H9 (cell line): Measurements from ENCODE around the gene VDR. TPM values are rescaled to one million over a fixed set of nuclear protein-coding genes. Genes with fewer than 3 reads are reported as not detected.

Experiments
- DNase-seq: peaks from one replicate; pipeline ENCODE4 v3.0.0-alpha.2; 2017
- H2AFZ ChIP-seq: one replicate; pipeline ENCODE4 v1.6.1; 2013; ENCODE audit warnings: mild to moderate bottlenecking, low read length, control low read depth, moderate library complexity
- H2AK5ac ChIP-seq: 2 replicates; pipeline ENCODE4 v1.6.1; 2013; ENCODE audit warnings: low read length, control low read depth, mixed read lengths; ENCODE audit not compliant: insufficient read length
- H2BK120ac ChIP-seq: one replicate; pipeline ENCODE4 v1.6.1; 2013; ENCODE audit warnings: low read depth, mild to moderate bottlenecking, low read length, control low read depth, inconsistent platforms; ENCODE audit not compliant: poor library complexity, severe bottlenecking
- H2BK12ac ChIP-seq: 2 replicates; pipeline ENCODE4 v1.6.1; 2013; ENCODE audit warnings: low read length, control low read depth, mixed read lengths, low read depth; ENCODE audit not compliant: insufficient read length
- H2BK15ac ChIP-seq: 2 replicates; pipeline ENCODE4 v1.6.1; 2013; ENCODE audit warnings: low read depth, low read length, control low read depth
- H2BK20ac ChIP-seq: one replicate; pipeline ENCODE4 v1.6.1; 2013; ENCODE audit warnings: low read depth, mild to moderate bottlenecking, low read length, control low read depth, inconsistent platforms; ENCODE audit not compliant: poor library complexity, severe bottlenecking
- H2BK5ac ChIP-seq: 2 replicates; pipeline ENCODE4 v1.6.1; 2013; ENCODE audit warnings: low read length, control low read depth, mixed read lengths; ENCODE audit not compliant: insufficient read length
- H3K14ac ChIP-seq: 2 replicates; pipeline ENCODE4 v1.6.1; 2013; ENCODE audit warnings: low read length, control low read depth; ENCODE audit not compliant: insufficient read depth
- H3K18ac ChIP-seq: 2 replicates; pipeline ENCODE4 v1.6.1; 2013; ENCODE audit warnings: low read depth, mild to moderate bottlenecking, mixed read lengths, low read length, control low read depth; ENCODE audit not compliant: insufficient read length
- H3K23ac ChIP-seq: 2 replicates; pipeline ENCODE4 v1.6.1; 2013; ENCODE audit warnings: low read length, control low read depth, mixed read lengths, low read depth; ENCODE audit not compliant: insufficient read length
- H3K23me2 ChIP-seq: 2 replicates; pipeline ENCODE4 v1.6.1; 2013; ENCODE audit warnings: low read depth, mild to moderate bottlenecking, mixed read lengths, low read length, control low read depth; ENCODE audit not compliant: insufficient read length, poor library complexity, severe bottlenecking
- H3K27ac ChIP-seq: 2 replicates; pipeline ENCODE4 v1.5.1; 2013; ENCODE audit warnings: low read length, control low read depth, mixed read lengths, low read depth; ENCODE audit not compliant: insufficient read length
- H3K27me3 ChIP-seq: 2 replicates; pipeline ENCODE4 v1.6.1; 2013; ENCODE audit warnings: low read length, control low read depth, inconsistent platforms; ENCODE audit not compliant: insufficient read depth
- H3K4ac ChIP-seq: 2 replicates; pipeline ENCODE4 v1.6.1; 2013; ENCODE audit warnings: low read depth, mild to moderate bottlenecking, control low read depth, inconsistent platforms, low read length, moderate library complexity
- H3K4me1 ChIP-seq: 2 replicates; pipeline ENCODE4 v1.6.1; 2013; ENCODE audit warnings: low read length, control low read depth, inconsistent platforms; ENCODE audit not compliant: insufficient read depth
- H3K4me2 ChIP-seq: 2 replicates; pipeline ENCODE4 v1.6.1; 2013; ENCODE audit warnings: low read length, control low read depth, mixed read lengths; ENCODE audit not compliant: insufficient read length, insufficient read depth
- H3K56ac ChIP-seq: 2 replicates; pipeline ENCODE4 v1.6.1; 2013; ENCODE audit warnings: low read depth, mild to moderate bottlenecking, mixed read lengths, low read length, control low read depth; ENCODE audit not compliant: insufficient read length
- H3K79me1 ChIP-seq: 2 replicates; pipeline ENCODE4 v1.6.1; 2013; ENCODE audit warnings: low read depth, mild to moderate bottlenecking, moderate library complexity, low read length, control low read depth, inconsistent platforms; ENCODE audit not compliant: insufficient read depth, poor library complexity, severe bottlenecking
- H3K79me2 ChIP-seq: 2 replicates; pipeline ENCODE4 v1.6.1; 2013; ENCODE audit warnings: low read length, control low read depth, inconsistent platforms; ENCODE audit not compliant: insufficient read depth
- H3K9ac ChIP-seq: 2 replicates; pipeline ENCODE4 v1.6.1; 2013; ENCODE audit warnings: low read length, control low read depth, mixed read lengths; ENCODE audit not compliant: insufficient read length; ENCODE audit errors: extremely low read depth
- H3K9me3 ChIP-seq: one replicate; pipeline ENCODE4 v1.6.1; 2013; ENCODE audit warnings: low read depth, low read length, inconsistent platforms; ENCODE audit not compliant: control insufficient read depth
- H3T11ph ChIP-seq: one replicate; pipeline ENCODE4 v1.6.1; 2013; ENCODE audit warnings: mild to moderate bottlenecking, low read length, control low read depth, inconsistent platforms
- H4K20me1 ChIP-seq: one replicate; pipeline ENCODE4 v1.6.1; 2013; ENCODE audit not compliant: control insufficient read depth, insufficient read length, insufficient read depth
- H4K5ac ChIP-seq: 2 replicates; pipeline ENCODE4 v1.6.1; 2013; ENCODE audit warnings: low read depth, mild to moderate bottlenecking, mixed read lengths, low read length, control low read depth; ENCODE audit not compliant: insufficient read length
- H4K8ac ChIP-seq: replicated peaks from 2 replicates; pipeline ENCODE4 v1.6.1; 2013; ENCODE audit warnings: low read length, control low read depth, mixed read lengths, low read depth; ENCODE audit not compliant: insufficient read length
- H4K91ac ChIP-seq: 2 replicates; pipeline ENCODE4 v1.6.1; 2013; ENCODE audit warnings: low read depth, mild to moderate bottlenecking, moderate library complexity, mixed read lengths, low read length, control low read depth; ENCODE audit not compliant: insufficient read length
- H3K27ac Mint-ChIP-seq, 3 experiments: 2 replicates in 2 of 3; 3 replicates in 1 of 3; pipeline ENCODE4 v1.8.0; 2020 to 2021; ENCODE audit warnings: mixed read lengths in 3 of 3, mild to moderate bottlenecking in 1 of 3, moderate library complexity in 1 of 3
- H3K27me3 Mint-ChIP-seq: 2 replicates; pipeline ENCODE4 v1.8.0; 2021; ENCODE audit warnings: low read depth, mild to moderate bottlenecking, moderate library complexity, mixed read lengths
- H3K36me3 Mint-ChIP-seq, 3 experiments: 2 replicates in 2 of 3; 3 replicates in 1 of 3; pipeline ENCODE4 v1.8.0; 2020 to 2021; ENCODE audit warnings: low read depth in 3 of 3, mixed read lengths in 3 of 3; ENCODE audit not compliant: insufficient read depth in 1 of 3
- H3K4me1 Mint-ChIP-seq, 2 experiments: 2 replicates each; pipeline ENCODE4 v1.8.0; 2020; ENCODE audit warnings: mixed read lengths in 2 of 2
- H3K4me3 Mint-ChIP-seq, 2 experiments: 2 replicates in 1 of 2; 3 replicates in 1 of 2; pipeline ENCODE4 v1.8.0; 2020 to 2021; ENCODE audit warnings: mild to moderate bottlenecking in 2 of 2, mixed read lengths in 2 of 2, moderate library complexity in 1 of 2
- H3K9me3 Mint-ChIP-seq, 2 experiments: 2 replicates in 1 of 2; 3 replicates in 1 of 2; pipeline ENCODE4 v1.8.0; 2020; ENCODE audit warnings: mild to moderate bottlenecking in 2 of 2, mixed read lengths in 2 of 2, moderate library complexity in 1 of 2
- WGBS: extraction: QIAGEN DNeasy Blood & Tissue Kit; methylation state at CpG from one replicate; pipeline ENCODE4 v1.1.7; 2013; ENCODE audit warnings: missing lambda C conversion rate, low lambda C conversion rate, mixed read lengths; ENCODE audit not compliant: insufficient read length; ENCODE audit errors: extremely low coverage; 5-methylcytosine and 5-hydroxymethylcytosine counted together
- total RNA-seq: library from RNA; stranded (reverse); gene quantifications from 2 replicates; pipeline ENCODE4 v1.2.1, GENCODE V29; 2021
- TF ChIP-seq, protein P1 (sequence below): fragments of 200-600 bp; sonication (generic); conservative IDR thresholded peaks from 3 replicates; pipeline ENCODE4 v1.8.0; 2021; ENCODE audit warnings: antibody characterized with exemption, mild to moderate bottlenecking

VDR gene
- total RNA-seq, 1 experiment from 2014 or later: 0.61 TPM

- Histone ChIP-seq H3K4me2 (no peak overlapping the region), H2AK5ac (no peak overlapping the region), H3K4me1 (no peaks in the 10 kb centered on the region; the same call in 1 of the 2 replicates), H4K5ac (no peak overlapping the region), H2BK120ac (no peak overlapping the region), H3K18ac (no peak overlapping the region), H3K79me1 (no peaks in the 10 kb centered on the region), H3K23ac (no peak overlapping the region), H3K56ac (no peak overlapping the region), H2AFZ (no peak overlapping the region), H3T11ph (no peak overlapping the region), H2BK20ac (no peak overlapping the region), H2BK15ac (no peak overlapping the region), H4K8ac (no peak overlapping the region), H3K14ac (no peak overlapping the region), H2BK5ac (no peak overlapping the region), H2BK12ac (no peak overlapping the region), H3K27me3 (no peaks in the 10 kb centered on the region), H3K23me2 (no peaks in the 10 kb centered on the region), H4K20me1 (peaks cover 2% of the 10 kb centered on the region), H3K9me3 (no peaks in the 10 kb centered on the region), H3K79me2 (no peaks in the 10 kb centered on the region; the same call in 1 of the 2 replicates), H3K27ac (no peak overlapping the region), H4K91ac (no peak overlapping the region), H3K4ac (no peak overlapping the region), H3K9ac (no peak overlapping the region)
- Mint-ChIP-seq H3K27ac (no peak overlapping the region), H3K4me3 (no peak overlapping the region), H3K36me3 (peaks cover 21 to 44% (median 44%) of the 10 kb centered on the region in 3 experiments; a peak in 6 of 7 replicates), H3K9me3 (no peaks in the 10 kb centered on the region; a peak in 1 of 5 replicates), H3K4me1 (peaks cover 7 to 20% of the 10 kb centered on the region in 2 experiments), H3K27me3 (no peaks in the 10 kb centered on the region)
- WGBS: no CpG with 5 or more reads among the region's 22 CpGs
- TF ChIP-seq, protein P1, sequence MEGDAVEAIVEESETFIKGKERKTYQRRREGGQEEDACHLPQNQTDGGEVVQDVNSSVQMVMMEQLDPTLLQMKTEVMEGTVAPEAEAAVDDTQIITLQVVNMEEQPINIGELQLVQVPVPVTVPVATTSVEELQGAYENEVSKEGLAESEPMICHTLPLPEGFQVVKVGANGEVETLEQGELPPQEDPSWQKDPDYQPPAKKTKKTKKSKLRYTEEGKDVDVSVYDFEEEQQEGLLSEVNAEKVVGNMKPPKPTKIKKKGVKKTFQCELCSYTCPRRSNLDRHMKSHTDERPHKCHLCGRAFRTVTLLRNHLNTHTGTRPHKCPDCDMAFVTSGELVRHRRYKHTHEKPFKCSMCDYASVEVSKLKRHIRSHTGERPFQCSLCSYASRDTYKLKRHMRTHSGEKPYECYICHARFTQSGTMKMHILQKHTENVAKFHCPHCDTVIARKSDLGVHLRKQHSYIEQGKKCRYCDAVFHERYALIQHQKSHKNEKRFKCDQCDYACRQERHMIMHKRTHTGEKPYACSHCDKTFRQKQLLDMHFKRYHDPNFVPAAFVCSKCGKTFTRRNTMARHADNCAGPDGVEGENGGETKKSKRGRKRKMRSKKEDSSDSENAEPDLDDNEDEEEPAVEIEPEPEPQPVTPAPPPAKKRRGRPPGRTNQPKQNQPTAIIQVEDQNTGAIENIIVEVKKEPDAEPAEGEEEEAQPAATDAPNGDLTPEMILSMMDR: no peak
- DNase-seq: no peak
These were observed 108.9 kb downstream of the VDR start for GRCh38 chr12:47795814-47796411.
